K562 (cell line): Measurements from ENCODE around the gene NMBR. TPM values are rescaled to one million over a fixed set of nuclear protein-coding genes. Genes with fewer than 3 reads are reported as not detected.

Experiments used
- ATAC-seq: fragments of 200-7000 bp; cut with Tn5 transposase; 3 replicates; pipeline ENCODE4 v1.9.1; 2020; ENCODE audit warnings: moderate library complexity
- BruUV-seq: library from RNA; stranded (reverse); fragments of 400-500 nt; replicated peaks from 2 replicates; lab custom pipeline; 2021; lab: Mats Ljungman, UMichigan
- CTCF ChIA-PET: fragments of 300-600 bp; formaldehyde crosslinking; extraction: SDS; loops from one replicate; lab custom pipeline; 2021; ENCODE audit warnings: low intra/inter-chr PET ratio; lab: Yijun Ruan, JAX
- POLR2A ChIA-PET: fragments of 300-600, 350-650 bp; sonication (Branson Sonifier 250); formaldehyde crosslinking; extraction: SDS; loops from one replicate; lab custom pipeline; 2021; ENCODE audit warnings: antibody characterized with exemption, inconsistent platforms; lab: Yijun Ruan, JAX
- DNase-seq, 4 experiments: peaks; one replicate each; pipeline versions ENCODE4 v3.0.0 to v3.0.0-alpha.2; 2011 to 2018; ENCODE audit warnings: low spot score in 3 of 4, mixed read lengths in 3 of 4; ENCODE audit errors: extremely low read depth in 1 of 4
- FAIRE-seq: peaks from 2 replicates; lab custom pipeline; 2011; peaks lifted over from hg19 to GRCh38; lab: Jason Lieb, UNC
- H2AFZ ChIP-seq: 2 replicates; pipeline ENCODE4 v1.6.0; 2011; ENCODE audit warnings: low read depth, low read length, control low read depth, inconsistent platforms
- H3K27ac ChIP-seq: fragments of 200-600 bp; 3 replicates; pipeline ENCODE4 v1.8.0; 2011; ENCODE audit warnings: low read depth, mild to moderate bottlenecking, control low read depth, inconsistent platforms, low read length, moderate library complexity, mixed read lengths; ENCODE audit errors: extremely low read depth
- H3K27me3 ChIP-seq, 2 experiments: fragments of 300-600 bp in 1 of 2; 2 replicates in 1 of 2; 3 replicates in 1 of 2; pipeline versions ENCODE4 v1.6.0 to v1.8.0; 2011; ENCODE audit warnings: inconsistent platforms in 2 of 2, low read length in 2 of 2, mild to moderate bottlenecking in 1 of 2, mixed read lengths in 1 of 2, moderate library complexity in 1 of 2; ENCODE audit not compliant: control insufficient read depth in 2 of 2, insufficient read depth in 2 of 2
- H3K36me3 ChIP-seq: fragments of 300-600 bp; 3 replicates; pipeline ENCODE4 v1.8.0; 2011; ENCODE audit warnings: mild to moderate bottlenecking, low read length, inconsistent platforms; ENCODE audit not compliant: control insufficient read depth, insufficient read depth
- H3K4me1 ChIP-seq, 2 experiments: fragments of 200-600 bp in 1 of 2; replicated peaks in 1 of 2; 2 replicates in 1 of 2; 3 replicates in 1 of 2; pipeline versions ENCODE4 v1.5.1 to v1.8.0; 2011; ENCODE audit warnings: inconsistent platforms in 2 of 2, low read length in 2 of 2, mild to moderate bottlenecking in 1 of 2, mixed read lengths in 1 of 2, moderate library complexity in 1 of 2; ENCODE audit not compliant: control insufficient read depth in 2 of 2, insufficient read depth in 2 of 2
- H3K4me2 ChIP-seq: 2 replicates; pipeline ENCODE4 v1.6.1; 2011; ENCODE audit warnings: low read length, control low read depth, inconsistent platforms, mixed read lengths; ENCODE audit not compliant: insufficient read depth
- H3K4me3 ChIP-seq: fragments of 200-600 bp; sonication (generic), shearing (Covaris generic); 2 replicates; pipeline ENCODE4 v1.5.1; 2016; ENCODE audit warnings: control low read depth, inconsistent platforms
- H3K79me2 ChIP-seq: fragments of 200-600 bp; 3 replicates; pipeline ENCODE4 v1.8.0; 2011; ENCODE audit warnings: low read length, inconsistent platforms; ENCODE audit not compliant: control insufficient read depth, insufficient read depth
- H3K9ac ChIP-seq, 2 experiments: 2 replicates each; pipeline versions ENCODE4 v1.6.0 to v1.6.1; 2011; ENCODE audit warnings: low read depth in 2 of 2, low read length in 2 of 2, control low read depth in 1 of 2, inconsistent platforms in 1 of 2, mild to moderate bottlenecking in 1 of 2, mixed read lengths in 1 of 2; ENCODE audit not compliant: insufficient read depth in 1 of 2
- H3K9me1 ChIP-seq: one replicate; pipeline ENCODE4 v1.6.0; 2011; ENCODE audit warnings: inconsistent platforms, mild to moderate bottlenecking, low read length, moderate library complexity; ENCODE audit not compliant: control insufficient read depth, insufficient read depth
- H3K9me3 ChIP-seq: replicated peaks from 2 replicates; pipeline ENCODE4 v1.5.1; 2011; ENCODE audit warnings: low read depth, low read length, inconsistent platforms; ENCODE audit not compliant: control insufficient read depth, insufficient read depth
- H4K20me1 ChIP-seq: replicated peaks from 2 replicates; pipeline ENCODE4 v1.6.1; 2011; ENCODE audit warnings: low read length, inconsistent platforms, mixed read lengths; ENCODE audit not compliant: control insufficient read depth, insufficient read depth
- BRD4 ChIP-seq: fragments of 200-600 bp; sonication (generic); IDR thresholded peaks from 2 replicates; pipeline ENCODE4 v1.6.1; 2017; ENCODE audit warnings: inconsistent platforms
- CEBPG ChIP-seq, 3 experiments: fragments of 200-800 bp in 1 of 3; sonication (Bioruptor generic) in 1 of 3; sonication (generic) in 1 of 3; formaldehyde crosslinking in 1 of 3; IDR thresholded peaks in 2 of 3; conservative IDR thresholded peaks in 1 of 3; 2 replicates each; pipeline versions ENCODE4 v1.6.1 to v1.8.0; 2016 to 2022; ENCODE audit warnings: missing compliant biosample characterization in 2 of 3, missing genetic modification characterization in 2 of 3, mild to moderate bottlenecking in 1 of 3, missing genetic modification reagents in 1 of 3
- DMBX1 ChIP-seq: fragments of 250-450 bp; sonication (Bioruptor Pico); IDR thresholded peaks from 2 replicates; pipeline ENCODE4 v1.8.0; 2022; ENCODE audit warnings: inconsistent platforms, mild to moderate bottlenecking, moderate library complexity, borderline replicate concordance
- GTF2B ChIP-seq: IDR thresholded peaks from 2 replicates; pipeline ENCODE4 v1.6.1; 2011; ENCODE audit not compliant: insufficient read length; ENCODE audit errors: extremely low read depth
- PHTF2 ChIP-seq: fragments of 250-450 bp; sonication (Bioruptor Pico); IDR thresholded peaks from 2 replicates; pipeline ENCODE4 v1.5.0; 2021; ENCODE audit warnings: mild to moderate bottlenecking
- SMARCB1 ChIP-seq: IDR thresholded peaks from 2 replicates; pipeline ENCODE4 v1.6.1; 2011; ENCODE audit warnings: improper control_type of control experiment, low read depth; ENCODE audit not compliant: insufficient read length
- THRB ChIP-seq: fragments of 450-650 bp; formaldehyde crosslinking; conservative IDR thresholded peaks from 2 replicates; pipeline ENCODE4 v1.4.0; 2022; ENCODE audit warnings: mild to moderate bottlenecking, missing genetic modification characterization
- ZNF3 ChIP-seq: fragments of 250-450 bp; sonication (Bioruptor Pico); IDR thresholded peaks from 2 replicates; pipeline ENCODE4 v1.5.0; 2021; ENCODE audit warnings: mild to moderate bottlenecking, moderate library complexity
- ZNF408 ChIP-seq: fragments of 250-450 bp; sonication (Bioruptor Pico); IDR thresholded peaks from 2 replicates; pipeline ENCODE4 v1.4.0; 2020; ENCODE audit warnings: low read depth, mild to moderate bottlenecking, moderate library complexity
- ZNF551 ChIP-seq: fragments of 250-450 bp; sonication (Bioruptor Pico); IDR thresholded peaks from 2 replicates; pipeline ENCODE4 v1.5.0; 2021; ENCODE audit warnings: mild to moderate bottlenecking, moderate library complexity
- WGBS: fragments of 100-300 bp; shearing (Covaris generic); methylation state at CpG from one replicate; pipeline ENCODE4 v1.1.6; 2016; ENCODE audit warnings: low coverage, mixed read lengths; ENCODE audit not compliant: insufficient coverage; ENCODE audit errors: missing lambda C conversion rate; 5-methylcytosine and 5-hydroxymethylcytosine counted together
- in situ Hi-C: fragments of 300-500 bp; cut with MboI; formaldehyde crosslinking; loops from 4 replicates; pipeline ENCODE4 v1.15.0; 2018; ENCODE audit warnings: inconsistent platforms, mixed read lengths
- intact Hi-C: fragments of 100-400 bp; cut with micrococcal nuclease; formaldehyde crosslinking; loops from 2 replicates; pipeline ENCODE4 v1.14.2; 2022
- polyA plus RNA-seq, 8 experiments: library from polyadenylated mRNA; depleted of rRNA in 4 of 8; stranded (reverse) in 5 of 8; unstranded in 3 of 8; fragments of >200 nt; fragmentation: Nextera tagmentation in 2 of 8; fragmentation: Illumina TruSeq in 1 of 8; extraction: Ambion mirVana in 2 of 8; extraction: Trizol in 1 of 8; gene quantifications; 2 replicates each; pipeline versions ENCODE4 v1.2.1 to v1.2.3, GENCODE V29; 2011 to 2014; ENCODE audit warnings: inconsistent platforms in 1 of 8, missing spikeins in 1 of 8
- total RNA-seq, 7 experiments: library from RNA; depleted of rRNA in 6 of 7; stranded (reverse); fragments of >200 nt in 6 of 7; fragmentation: Illumina TruSeq in 2 of 7; extraction: Trizol in 2 of 7; gene quantifications; 2 replicates each; pipeline versions ENCODE4 v1.2.1 to v1.2.3, GENCODE V29; 2011 to 2021; ENCODE audit warnings: low replicate concordance in 1 of 7

The NMBR gene
- total and polyA plus RNA-seq, 9 of the 15 experiments (the other 6 are each of a cell fraction or from before 2014, with no cell fraction given) = not detected

GRCh38 chr6:142174703-142175102 lies 27.8 kb upstream of the NMBR start:
- H3K9me3 ChIP-seq = no peaks in the 10 kb centered on the region
- no peak overlapping the region for H2AFZ ChIP-seq
- no peak overlapping the region for H3K27ac ChIP-seq
- ChIA-PET CTCF (no interaction called here), POLR2A (no interaction called here)
- no peaks in the 10 kb centered on the region for H3K27me3 ChIP-seq
- no peaks in the 10 kb centered on the region for H3K79me2 ChIP-seq
- ATAC-seq (no peak), DNase-seq (no peak), FAIRE-seq (no peak)
- in situ Hi-C loops = no loop called here
- no peak overlapping the region for H3K9ac ChIP-seq
- H3K9me1 ChIP-seq = no peaks in the 10 kb centered on the region
- H4K20me1 ChIP-seq = no peaks in the 10 kb centered on the region
- no peak overlapping the region for H3K4me2 ChIP-seq
- no TSS peak for BruUV-seq
- no peaks in the 10 kb centered on the region for H3K4me1 ChIP-seq
- intact Hi-C loops = no loop called here
- WGBS = 91% methylated on average over 6 of the region's 6 CpGs
- H3K4me3 ChIP-seq = no peak overlapping the region
- no peak for TF ChIP-seq ZNF3 (CRISPR knock-in tag)
- no peak for TF ChIP-seq SMARCB1
- no peak for TF ChIP-seq ZNF551
- no peak for TF ChIP-seq THRB (CRISPR knock-in tag)
- no peak for TF ChIP-seq DMBX1
- no peak for TF ChIP-seq CEBPG (CRISPR knock-in tag; IDR thresholded peaks at IDR 0.05)
- TF ChIP-seq CEBPG (tag; conservative IDR thresholded peaks at IDR 0.05 in 1 of 2, IDR thresholded peaks at IDR 0.05 in 1 of 2) = no peak
- TF ChIP-seq ZNF408 (CRISPR knock-in tag) = no peak
- no peak for TF ChIP-seq PHTF2 (CRISPR knock-in tag)
- TF ChIP-seq GTF2B = no peak
- no peak for TF ChIP-seq BRD4
- H3K36me3 ChIP-seq = peaks cover 32% of the 10 kb centered on the region; the same call in 2 of the 3 replicates
